HepG2 (cell line): ENCODE results near the gene BACE1-AS. TPM values are rescaled to one million over a fixed set of nuclear protein-coding genes. Genes with fewer than 3 reads are reported as not detected.

ENCODE experiments used
- ELF3 ChIP-seq: IDR thresholded peaks from 2 replicates; pipeline ENCODE4 v1.6.1; 2016; ENCODE audit warnings: missing genetic modification reagents, missing compliant biosample characterization
- ETV5 ChIP-seq: IDR thresholded peaks from 2 replicates; pipeline ENCODE4 v1.6.1; 2018; ENCODE audit warnings: missing biosample characterization, missing genetic modification reagents, inconsistent platforms, borderline replicate concordance
- HNF4G ChIP-seq, 2 experiments: sonication (generic) in 1 of 2; formaldehyde crosslinking in 1 of 2; IDR thresholded peaks; 2 replicates each; pipeline versions ENCODE4 v1.4.0 to v1.6.1; 2011 to 2020; ENCODE audit warnings: borderline replicate concordance in 2 of 2, low read depth in 2 of 2, mild to moderate bottlenecking in 2 of 2, low read length in 1 of 2, missing genetic modification reagents in 1 of 2, moderate library complexity in 1 of 2
- ZNF121 ChIP-seq: sonication (generic); formaldehyde crosslinking; IDR thresholded peaks from 2 replicates; pipeline ENCODE4 v1.5.0; 2020; ENCODE audit warnings: mild to moderate bottlenecking, missing genetic modification reagents
- polyA plus RNA-seq, 8 experiments: library from polyadenylated mRNA; depleted of rRNA in 3 of 8; stranded (reverse) in 7 of 8; unstranded in 1 of 8; fragments of >200 nt; fragmentation: Illumina TruSeq in 4 of 8; extraction: Trizol in 4 of 8; gene quantifications; 2 replicates each; pipeline versions ENCODE4 v1.2.1 to v1.2.3, GENCODE V29; 2011 to 2016; ENCODE audit warnings: low read depth in 4 of 8, missing spikeins in 1 of 8, mixed read lengths in 1 of 8; ENCODE audit not compliant: insufficient read depth in 1 of 8
- total RNA-seq, 5 experiments: library from RNA; depleted of rRNA; stranded (reverse); fragments of >200 nt; fragmentation: Illumina TruSeq; extraction: Trizol; gene quantifications; 2 replicates each; pipeline ENCODE4 v1.2.3, GENCODE V29; 2016; ENCODE audit warnings: low read depth in 1 of 5
- TF ChIP-seq, protein P1 (sequence below): IDR thresholded peaks from 2 replicates; pipeline ENCODE4 v1.4.0; 2020; ENCODE audit warnings: mild to moderate bottlenecking, missing genetic modification reagents
- TF ChIP-seq, protein P2 (sequence below), 2 experiments: sonication (generic) in 1 of 2; formaldehyde crosslinking in 1 of 2; IDR thresholded peaks; 2 replicates each; pipeline versions ENCODE4 v1.6.1 to v1.9.0; 2014 to 2022; ENCODE audit warnings: antibody characterized with exemption in 1 of 2, borderline replicate concordance in 1 of 2, inconsistent platforms in 1 of 2, low read depth in 1 of 2, missing genetic modification reagents in 1 of 2
- TF ChIP-seq, protein P3 (sequence below): sonication (generic); formaldehyde crosslinking; IDR thresholded peaks from 2 replicates; pipeline ENCODE4; 2020; ENCODE audit warnings: missing genetic modification reagents, mild to moderate bottlenecking, borderline replicate concordance
- TF ChIP-seq, protein P4 (sequence below): sonication (generic); formaldehyde crosslinking; IDR thresholded peaks from 2 replicates; pipeline ENCODE4 v1.5.0; 2020; ENCODE audit warnings: mild to moderate bottlenecking, missing genetic modification reagents, moderate library complexity
- TF ChIP-seq, protein P5 (sequence below): IDR thresholded peaks from 2 replicates; pipeline ENCODE4 v1.6.1; 2016; ENCODE audit warnings: mild to moderate bottlenecking

The BACE1-AS gene
- total and polyA plus RNA-seq, 2 of the 13 experiments (the other 11 are each of a cell fraction or from before 2014, with no cell fraction given): 2.0 to 3.9 TPM

DNA sequence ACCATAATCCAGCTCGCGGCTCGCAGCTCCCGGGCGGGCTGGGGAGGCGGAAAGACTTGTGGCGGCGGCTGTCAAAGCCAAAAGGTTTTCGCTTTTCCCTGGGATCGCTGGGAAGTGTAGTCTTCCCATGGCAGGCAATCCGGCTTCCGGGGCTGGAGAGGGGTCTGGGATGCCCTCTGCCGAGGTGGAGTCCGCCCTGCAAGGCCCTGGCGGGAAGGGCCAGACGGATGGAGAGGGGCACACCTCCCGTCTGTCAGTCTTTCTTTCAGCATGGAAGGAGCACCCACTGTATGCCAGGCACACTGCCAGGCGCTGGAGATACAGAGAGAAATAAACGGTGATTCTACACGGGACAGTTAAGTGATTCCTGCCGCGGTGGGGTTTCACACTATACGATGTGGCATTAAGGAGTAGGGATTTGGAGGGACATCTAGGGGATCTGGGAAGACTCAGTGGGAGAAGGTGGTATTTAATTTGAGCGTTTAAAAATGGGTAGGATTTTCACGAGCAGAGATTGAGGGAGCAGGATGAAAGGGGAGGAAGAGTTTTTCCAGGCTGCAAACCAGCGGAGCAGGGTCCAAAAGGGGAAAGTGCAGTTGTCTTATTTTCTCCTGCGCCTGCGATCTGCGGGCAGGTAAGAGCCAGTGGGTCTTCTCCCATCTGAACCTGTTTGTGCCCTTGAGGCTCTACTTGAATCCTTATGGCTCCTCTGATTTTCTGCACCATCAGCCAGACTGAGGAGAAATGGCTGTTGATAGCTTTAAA, 25.2 kb downstream of the BACE1-AS start, which contains the start of gene BACE1 (continued):
- TF ChIP-seq, protein P1, sequence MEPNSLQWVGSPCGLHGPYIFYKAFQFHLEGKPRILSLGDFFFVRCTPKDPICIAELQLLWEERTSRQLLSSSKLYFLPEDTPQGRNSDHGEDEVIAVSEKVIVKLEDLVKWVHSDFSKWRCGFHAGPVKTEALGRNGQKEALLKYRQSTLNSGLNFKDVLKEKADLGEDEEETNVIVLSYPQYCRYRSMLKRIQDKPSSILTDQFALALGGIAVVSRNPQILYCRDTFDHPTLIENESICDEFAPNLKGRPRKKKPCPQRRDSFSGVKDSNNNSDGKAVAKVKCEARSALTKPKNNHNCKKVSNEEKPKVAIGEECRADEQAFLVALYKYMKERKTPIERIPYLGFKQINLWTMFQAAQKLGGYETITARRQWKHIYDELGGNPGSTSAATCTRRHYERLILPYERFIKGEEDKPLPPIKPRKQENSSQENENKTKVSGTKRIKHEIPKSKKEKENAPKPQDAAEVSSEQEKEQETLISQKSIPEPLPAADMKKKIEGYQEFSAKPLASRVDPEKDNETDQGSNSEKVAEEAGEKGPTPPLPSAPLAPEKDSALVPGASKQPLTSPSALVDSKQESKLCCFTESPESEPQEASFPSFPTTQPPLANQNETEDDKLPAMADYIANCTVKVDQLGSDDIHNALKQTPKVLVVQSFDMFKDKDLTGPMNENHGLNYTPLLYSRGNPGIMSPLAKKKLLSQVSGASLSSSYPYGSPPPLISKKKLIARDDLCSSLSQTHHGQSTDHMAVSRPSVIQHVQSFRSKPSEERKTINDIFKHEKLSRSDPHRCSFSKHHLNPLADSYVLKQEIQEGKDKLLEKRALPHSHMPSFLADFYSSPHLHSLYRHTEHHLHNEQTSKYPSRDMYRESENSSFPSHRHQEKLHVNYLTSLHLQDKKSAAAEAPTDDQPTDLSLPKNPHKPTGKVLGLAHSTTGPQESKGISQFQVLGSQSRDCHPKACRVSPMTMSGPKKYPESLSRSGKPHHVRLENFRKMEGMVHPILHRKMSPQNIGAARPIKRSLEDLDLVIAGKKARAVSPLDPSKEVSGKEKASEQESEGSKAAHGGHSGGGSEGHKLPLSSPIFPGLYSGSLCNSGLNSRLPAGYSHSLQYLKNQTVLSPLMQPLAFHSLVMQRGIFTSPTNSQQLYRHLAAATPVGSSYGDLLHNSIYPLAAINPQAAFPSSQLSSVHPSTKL (CRISPR knock-in tag): peak; percentile 27; the same call in 1 of the 2 replicates
- TF ChIP-seq ELF3 (CRISPR knock-in tag) (peak; percentile 84), HNF4G (IDR thresholded peaks at IDR 0.05; ENCODE audit: borderline replicate concordance, low read depth, low read length) (peak; percentile 33; the same call in 1 of the 2 replicates), HNF4G (CRISPR knock-in tag; IDR thresholded peaks at IDR 0.05; ENCODE audit: borderline replicate concordance, low read depth) (no peak), ZNF121 (peak; percentile 24; the same call in 1 of the 2 replicates), ETV5 (CRISPR knock-in tag) (peak; percentile 75)
- TF ChIP-seq, protein P2, sequence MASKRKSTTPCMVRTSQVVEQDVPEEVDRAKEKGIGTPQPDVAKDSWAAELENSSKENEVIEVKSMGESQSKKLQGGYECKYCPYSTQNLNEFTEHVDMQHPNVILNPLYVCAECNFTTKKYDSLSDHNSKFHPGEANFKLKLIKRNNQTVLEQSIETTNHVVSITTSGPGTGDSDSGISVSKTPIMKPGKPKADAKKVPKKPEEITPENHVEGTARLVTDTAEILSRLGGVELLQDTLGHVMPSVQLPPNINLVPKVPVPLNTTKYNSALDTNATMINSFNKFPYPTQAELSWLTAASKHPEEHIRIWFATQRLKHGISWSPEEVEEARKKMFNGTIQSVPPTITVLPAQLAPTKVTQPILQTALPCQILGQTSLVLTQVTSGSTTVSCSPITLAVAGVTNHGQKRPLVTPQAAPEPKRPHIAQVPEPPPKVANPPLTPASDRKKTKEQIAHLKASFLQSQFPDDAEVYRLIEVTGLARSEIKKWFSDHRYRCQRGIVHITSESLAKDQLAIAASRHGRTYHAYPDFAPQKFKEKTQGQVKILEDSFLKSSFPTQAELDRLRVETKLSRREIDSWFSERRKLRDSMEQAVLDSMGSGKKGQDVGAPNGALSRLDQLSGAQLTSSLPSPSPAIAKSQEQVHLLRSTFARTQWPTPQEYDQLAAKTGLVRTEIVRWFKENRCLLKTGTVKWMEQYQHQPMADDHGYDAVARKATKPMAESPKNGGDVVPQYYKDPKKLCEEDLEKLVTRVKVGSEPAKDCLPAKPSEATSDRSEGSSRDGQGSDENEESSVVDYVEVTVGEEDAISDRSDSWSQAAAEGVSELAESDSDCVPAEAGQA (IDR thresholded peaks at IDR 0.05; ENCODE audit: low read depth): peak; percentile 34; the same call in 1 of the 2 replicates
- TF ChIP-seq, protein P2 (CRISPR knock-in tag; IDR thresholded peaks at IDR 0.05; ENCODE audit: borderline replicate concordance): no peak
- TF ChIP-seq, protein P3, sequence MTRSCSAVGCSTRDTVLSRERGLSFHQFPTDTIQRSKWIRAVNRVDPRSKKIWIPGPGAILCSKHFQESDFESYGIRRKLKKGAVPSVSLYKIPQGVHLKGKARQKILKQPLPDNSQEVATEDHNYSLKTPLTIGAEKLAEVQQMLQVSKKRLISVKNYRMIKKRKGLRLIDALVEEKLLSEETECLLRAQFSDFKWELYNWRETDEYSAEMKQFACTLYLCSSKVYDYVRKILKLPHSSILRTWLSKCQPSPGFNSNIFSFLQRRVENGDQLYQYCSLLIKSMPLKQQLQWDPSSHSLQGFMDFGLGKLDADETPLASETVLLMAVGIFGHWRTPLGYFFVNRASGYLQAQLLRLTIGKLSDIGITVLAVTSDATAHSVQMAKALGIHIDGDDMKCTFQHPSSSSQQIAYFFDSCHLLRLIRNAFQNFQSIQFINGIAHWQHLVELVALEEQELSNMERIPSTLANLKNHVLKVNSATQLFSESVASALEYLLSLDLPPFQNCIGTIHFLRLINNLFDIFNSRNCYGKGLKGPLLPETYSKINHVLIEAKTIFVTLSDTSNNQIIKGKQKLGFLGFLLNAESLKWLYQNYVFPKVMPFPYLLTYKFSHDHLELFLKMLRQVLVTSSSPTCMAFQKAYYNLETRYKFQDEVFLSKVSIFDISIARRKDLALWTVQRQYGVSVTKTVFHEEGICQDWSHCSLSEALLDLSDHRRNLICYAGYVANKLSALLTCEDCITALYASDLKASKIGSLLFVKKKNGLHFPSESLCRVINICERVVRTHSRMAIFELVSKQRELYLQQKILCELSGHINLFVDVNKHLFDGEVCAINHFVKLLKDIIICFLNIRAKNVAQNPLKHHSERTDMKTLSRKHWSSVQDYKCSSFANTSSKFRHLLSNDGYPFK (CRISPR knock-in tag): peak; percentile 48; the same call in 1 of the 2 replicates
- TF ChIP-seq, protein P4, sequence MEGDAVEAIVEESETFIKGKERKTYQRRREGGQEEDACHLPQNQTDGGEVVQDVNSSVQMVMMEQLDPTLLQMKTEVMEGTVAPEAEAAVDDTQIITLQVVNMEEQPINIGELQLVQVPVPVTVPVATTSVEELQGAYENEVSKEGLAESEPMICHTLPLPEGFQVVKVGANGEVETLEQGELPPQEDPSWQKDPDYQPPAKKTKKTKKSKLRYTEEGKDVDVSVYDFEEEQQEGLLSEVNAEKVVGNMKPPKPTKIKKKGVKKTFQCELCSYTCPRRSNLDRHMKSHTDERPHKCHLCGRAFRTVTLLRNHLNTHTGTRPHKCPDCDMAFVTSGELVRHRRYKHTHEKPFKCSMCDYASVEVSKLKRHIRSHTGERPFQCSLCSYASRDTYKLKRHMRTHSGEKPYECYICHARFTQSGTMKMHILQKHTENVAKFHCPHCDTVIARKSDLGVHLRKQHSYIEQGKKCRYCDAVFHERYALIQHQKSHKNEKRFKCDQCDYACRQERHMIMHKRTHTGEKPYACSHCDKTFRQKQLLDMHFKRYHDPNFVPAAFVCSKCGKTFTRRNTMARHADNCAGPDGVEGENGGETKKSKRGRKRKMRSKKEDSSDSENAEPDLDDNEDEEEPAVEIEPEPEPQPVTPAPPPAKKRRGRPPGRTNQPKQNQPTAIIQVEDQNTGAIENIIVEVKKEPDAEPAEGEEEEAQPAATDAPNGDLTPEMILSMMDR: peak; percentile 90
- TF ChIP-seq, protein P5, sequence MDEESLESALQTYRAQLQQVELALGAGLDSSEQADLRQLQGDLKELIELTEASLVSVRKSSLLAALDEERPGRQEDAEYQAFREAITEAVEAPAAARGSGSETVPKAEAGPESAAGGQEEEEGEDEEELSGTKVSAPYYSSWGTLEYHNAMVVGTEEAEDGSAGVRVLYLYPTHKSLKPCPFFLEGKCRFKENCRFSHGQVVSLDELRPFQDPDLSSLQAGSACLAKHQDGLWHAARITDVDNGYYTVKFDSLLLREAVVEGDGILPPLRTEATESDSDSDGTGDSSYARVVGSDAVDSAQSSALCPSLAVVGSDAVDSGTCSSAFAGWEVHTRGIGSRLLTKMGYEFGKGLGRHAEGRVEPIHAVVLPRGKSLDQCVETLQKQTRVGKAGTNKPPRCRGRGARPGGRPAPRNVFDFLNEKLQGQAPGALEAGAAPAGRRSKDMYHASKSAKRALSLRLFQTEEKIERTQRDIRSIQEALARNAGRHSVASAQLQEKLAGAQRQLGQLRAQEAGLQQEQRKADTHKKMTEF (CRISPR knock-in tag): peak; percentile 77
